A549 treated with AZD9567 at 1 μM for 4 hours (cell line): ENCODE measurements around the gene MORN2. TPM values are rescaled to one million over a fixed set of nuclear protein-coding genes. Genes with fewer than 3 reads are reported as not detected.

Experiments
- total RNA-seq: library from RNA; stranded (reverse); fragments of 200-300 nt; extraction: Qiagen RNA extraction; gene quantifications from 5 replicates; pipeline ENCODE4 v1.2.3, GENCODE V29; 2022; ENCODE audit not compliant: insufficient read depth

MORN2 gene
- total RNA-seq: 38.3 to 61.2 TPM (median 40.2 TPM) in 5 replicates

GRCh38 chr2:38875576-38876367, at the start of gene MORN2, which contains the start of gene DHX57:
Gene MORN2 (plus strand): TSS chr2:38875976.
Gene DHX57 (minus strand): TSS chr2:38875934. CDS start chr2:38868405, 7,529 bp downstream.

DNA sequence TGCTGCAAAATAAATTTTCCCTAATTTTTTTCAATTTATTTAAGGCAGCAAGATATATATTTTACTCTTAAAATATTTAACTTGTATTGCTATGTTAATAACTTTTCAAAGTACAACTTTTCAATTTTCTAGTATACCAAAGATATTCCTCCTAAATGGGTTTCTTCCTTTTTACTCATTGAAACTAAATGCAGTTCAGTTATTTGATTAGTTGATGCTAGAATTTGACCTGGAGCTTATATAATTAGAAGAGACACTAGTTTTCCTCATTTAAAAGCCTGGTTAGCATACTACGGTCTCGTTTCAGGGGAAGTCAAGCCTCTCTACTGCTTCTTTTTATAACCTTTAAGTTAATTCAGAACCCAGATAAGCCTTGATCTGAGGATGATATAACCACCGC, 13.8 kb downstream of the MORN2 start, which contains the start of gene ARHGEF33:
Gene ARHGEF33, plus strand, starts transcription at position 301 of the 400 bp plus-strand sequence. CDS start 29,573 bp downstream, outside the sequence.

Other genes starting within 250 kb of the MORN2 start
- gene GALM, start 209.9 kb upstream of the MORN2 start, total RNA-seq: 14.7 to 20.2 TPM (median 15.2 TPM) in 5 replicates
- gene SRSF7, start 124.6 kb upstream of the MORN2 start, total RNA-seq: 307 to 415 TPM (median 374 TPM) in 5 replicates
- gene GEMIN6, start 97.8 kb upstream of the MORN2 start, total RNA-seq: 29.5 to 39.7 TPM (median 39.2 TPM) in 5 replicates
- 17.1 to 19.5 TPM (median 19.0 TPM) in 5 replicates for gene DHX57, start within 50 bp of the MORN2 start, total RNA-seq
- 0.02 to 0.11 TPM (median 0.10 TPM) in 3 of 5 replicates, not detected in the others for gene ARHGEF33, start 13.9 kb downstream of the MORN2 start, total RNA-seq
- 12.0 to 19.0 TPM (median 15.8 TPM) in 5 replicates for gene SOS1, start 245.1 kb downstream of the MORN2 start, total RNA-seq